PC-9 (cell line): ENCODE data around the gene DOK3. TPM values are rescaled to one million over a fixed set of nuclear protein-coding genes. Genes with fewer than 3 reads are reported as not detected.

Experiments used
- BruUV-seq: library from RNA; stranded (reverse); fragments of 400-500 nt; replicated peaks from 2 replicates; lab custom pipeline; 2021; lab: Mats Ljungman, UMichigan
- CTCF ChIA-PET: fragments of 300-600 bp; sonication (Branson Sonifier 250); formaldehyde crosslinking; loops from one replicate; lab custom pipeline; 2022; ENCODE audit warnings: antibody characterized with exemption; lab: Charles Lee
- POLR2A ChIA-PET: fragments of 300-600 bp; sonication (Branson Sonifier 250); formaldehyde crosslinking; loops from one replicate; lab custom pipeline; 2022; ENCODE audit warnings: antibody characterized with exemption; ENCODE audit not compliant: unreplicated experiment; lab: Charles Lee
- DNase-seq, 2 experiments: peaks; one replicate each; pipeline versions ENCODE4 v3.0.0 to v3.0.0-alpha.2; 2015 to 2022; ENCODE audit warnings: mixed read lengths in 1 of 2
- H2AFZ ChIP-seq: fragments of 200-600 bp; sonication (generic); 2 replicates; pipeline ENCODE4 v1.8.1; 2017; ENCODE audit warnings: antibody characterized with exemption
- H3F3A ChIP-seq: fragments of 200-600 bp; sonication (generic); 2 replicates; pipeline ENCODE4 v1.8.1; 2017; ENCODE audit warnings: antibody characterized with exemption, mild to moderate bottlenecking, low read depth; ENCODE audit not compliant: insufficient read depth
- H3K27ac ChIP-seq: fragments of 200-600 bp; sonication (generic); 2 replicates; pipeline ENCODE4 v1.6.1; 2016; ENCODE audit warnings: mixed run types
- H3K27me3 ChIP-seq: fragments of 200-600 bp; sonication (generic); 2 replicates; pipeline ENCODE4 v1.6.1; 2016; ENCODE audit warnings: low read depth, mixed run types; ENCODE audit not compliant: insufficient read depth
- H3K36me3 ChIP-seq: fragments of 200-600 bp; sonication (generic); 2 replicates; pipeline ENCODE4 v1.6.1; 2016; ENCODE audit warnings: low read depth, mixed run types
- H3K4me1 ChIP-seq: fragments of 200-600 bp; sonication (generic); replicated peaks from 2 replicates; pipeline ENCODE4 v1.6.1; 2016; ENCODE audit warnings: mixed run types; ENCODE audit not compliant: insufficient read depth
- H3K4me2 ChIP-seq: fragments of 200-600 bp; sonication (generic); 2 replicates; pipeline ENCODE4 v1.6.1; 2017; ENCODE audit warnings: mixed run types
- H3K4me3 ChIP-seq: fragments of 200-600 bp; sonication (generic); 2 replicates; pipeline ENCODE4 v1.6.1; 2016; ENCODE audit warnings: mixed run types
- H3K79me2 ChIP-seq: fragments of 200-600 bp; sonication (generic); 2 replicates; pipeline ENCODE4 v1.6.1; 2017; ENCODE audit warnings: low read depth, mixed run types
- H3K9me2 ChIP-seq: fragments of 200-600 bp; sonication (generic); 2 replicates; pipeline ENCODE4 v1.8.1; 2017; ENCODE audit warnings: mild to moderate bottlenecking; ENCODE audit not compliant: insufficient read depth
- H3K9me3 ChIP-seq: fragments of 200-600 bp; sonication (generic); 2 replicates; pipeline ENCODE4 v1.8.1; 2016; ENCODE audit warnings: low read depth; ENCODE audit not compliant: insufficient read depth
- H4K20me1 ChIP-seq: fragments of 200-600 bp; sonication (generic); 2 replicates; pipeline ENCODE4 v1.8.1; 2017; ENCODE audit not compliant: insufficient read depth
- EZH2 ChIP-seq: fragments of 200-600 bp; sonication (generic); IDR thresholded peaks from 2 replicates; pipeline ENCODE4 v1.8.0; 2017; ENCODE audit warnings: antibody characterized with exemption, low read depth
- intact Hi-C: fragments of 100-400 bp; cut with micrococcal nuclease; formaldehyde crosslinking; loops from one replicate; pipeline ENCODE4 v1.10.0; 2022; ENCODE audit not compliant: unreplicated experiment
- total RNA-seq: library from RNA; stranded (reverse); gene quantifications from 2 replicates; pipeline ENCODE4 v1.2.3, GENCODE V29; 2021
- TF ChIP-seq, protein P1 (sequence below): fragments of 200-600 bp; sonication (generic); conservative IDR thresholded peaks from 2 replicates; pipeline ENCODE4 v1.6.1; 2017; ENCODE audit warnings: mixed run types, antibody characterized with exemption, mild to moderate bottlenecking, moderate library complexity

Gene DOK3
- total RNA-seq, 1 experiment from 2014 or later, result 12.2 TPM

DNA sequence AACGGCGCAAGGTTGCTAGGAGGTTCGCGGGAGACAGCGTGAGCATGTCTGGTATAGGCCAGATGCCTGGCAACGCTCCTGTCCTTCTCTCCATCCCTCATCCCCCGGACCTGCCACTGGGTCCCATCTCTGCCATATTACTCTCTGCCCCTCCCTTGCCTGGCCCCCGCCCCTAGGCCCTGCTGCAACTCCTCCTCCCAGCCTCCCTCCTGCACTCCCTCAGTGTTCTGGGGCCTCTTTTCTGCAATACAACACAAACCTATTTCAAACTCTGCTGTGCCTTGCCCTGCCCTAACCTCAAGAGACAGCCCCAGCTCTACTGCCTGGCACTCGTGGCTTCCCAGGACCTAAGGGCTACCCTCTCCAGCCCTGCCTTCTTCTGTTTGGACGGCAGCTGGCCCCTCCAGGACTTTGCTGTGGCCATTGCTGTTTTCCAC lies 27.2 kb downstream of the DOK3 start:
- Histone ChIP-seq H3F3A (peaks cover 47% of the 10 kb centered on the region), H3K79me2 (no peaks in the 10 kb centered on the region), H3K4me3 (no peak overlapping the region), H3K27ac (no peak overlapping the region), H3K4me2 (no peak overlapping the region), H3K4me1 (no peaks in the 10 kb centered on the region), H4K20me1 (no peaks in the 10 kb centered on the region), H3K9me3 (no peaks in the 10 kb centered on the region), H2AFZ (no peak overlapping the region), H3K9me2 (no peaks in the 10 kb centered on the region), H3K27me3 (no peaks in the 10 kb centered on the region), H3K36me3 (no peaks in the 10 kb centered on the region)
- BruUV-seq, result no TSS peak
- ChIA-PET CTCF (no interaction called here), POLR2A (no interaction called here)
- intact Hi-C loops, result no loop called here
- TF ChIP-seq, protein P1, sequence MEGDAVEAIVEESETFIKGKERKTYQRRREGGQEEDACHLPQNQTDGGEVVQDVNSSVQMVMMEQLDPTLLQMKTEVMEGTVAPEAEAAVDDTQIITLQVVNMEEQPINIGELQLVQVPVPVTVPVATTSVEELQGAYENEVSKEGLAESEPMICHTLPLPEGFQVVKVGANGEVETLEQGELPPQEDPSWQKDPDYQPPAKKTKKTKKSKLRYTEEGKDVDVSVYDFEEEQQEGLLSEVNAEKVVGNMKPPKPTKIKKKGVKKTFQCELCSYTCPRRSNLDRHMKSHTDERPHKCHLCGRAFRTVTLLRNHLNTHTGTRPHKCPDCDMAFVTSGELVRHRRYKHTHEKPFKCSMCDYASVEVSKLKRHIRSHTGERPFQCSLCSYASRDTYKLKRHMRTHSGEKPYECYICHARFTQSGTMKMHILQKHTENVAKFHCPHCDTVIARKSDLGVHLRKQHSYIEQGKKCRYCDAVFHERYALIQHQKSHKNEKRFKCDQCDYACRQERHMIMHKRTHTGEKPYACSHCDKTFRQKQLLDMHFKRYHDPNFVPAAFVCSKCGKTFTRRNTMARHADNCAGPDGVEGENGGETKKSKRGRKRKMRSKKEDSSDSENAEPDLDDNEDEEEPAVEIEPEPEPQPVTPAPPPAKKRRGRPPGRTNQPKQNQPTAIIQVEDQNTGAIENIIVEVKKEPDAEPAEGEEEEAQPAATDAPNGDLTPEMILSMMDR, result no peak
- no peak for TF ChIP-seq EZH2
- peak in 1 of 2 experiments; percentile 19 for DNase-seq

DNA sequence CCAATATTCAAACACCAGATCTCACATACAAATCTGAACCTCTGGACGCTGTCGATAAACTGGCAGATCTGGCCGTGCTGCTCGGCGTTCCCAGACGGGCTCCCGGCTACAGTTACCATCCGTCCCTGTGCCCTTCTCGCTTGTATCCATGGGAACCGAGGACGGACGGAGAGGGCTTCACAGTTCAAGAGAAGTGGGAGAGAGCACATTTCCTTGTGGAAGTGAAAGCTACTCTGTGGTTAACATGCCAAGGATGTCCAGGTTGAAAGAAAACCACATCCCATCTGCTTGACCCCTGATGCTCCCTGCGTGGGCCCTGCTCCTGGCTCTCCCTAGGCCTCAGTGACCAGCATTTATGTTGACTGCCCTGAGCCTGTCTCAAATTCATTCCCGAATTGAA lies 29.9 kb downstream of the DOK3 start:
- H3K9me3 ChIP-seq, result no peaks in the 10 kb centered on the region
- intact Hi-C loops, result no loop called here
- peak in 1 of 2 experiments; percentile 24 for DNase-seq
- ChIA-PET CTCF (no interaction called here), POLR2A (interaction anchor here (0.6 kb wide), 2 partner anchors 13 to 37 kb away, joined by 3 to 8 read pairs; partner anchors contain the start of gene DDX41)
- no peaks in the 10 kb centered on the region for H3K9me2 ChIP-seq
- no peak overlapping the region for H3K27ac ChIP-seq
- H2AFZ ChIP-seq, result no peak overlapping the region
- no peaks in the 10 kb centered on the region for H3K36me3 ChIP-seq
- TF ChIP-seq, protein P1, result no peak
- no peak for TF ChIP-seq EZH2
- H3F3A ChIP-seq, result peaks cover 49% of the 10 kb centered on the region
- no peaks in the 10 kb centered on the region for H3K79me2 ChIP-seq
- H4K20me1 ChIP-seq, result no peaks in the 10 kb centered on the region
- H3K4me1 ChIP-seq, result no peaks in the 10 kb centered on the region
- H3K4me2 ChIP-seq, result no peak overlapping the region
- no TSS peak for BruUV-seq
- H3K4me3 ChIP-seq, result no peak overlapping the region
- no peaks in the 10 kb centered on the region for H3K27me3 ChIP-seq

DNA sequence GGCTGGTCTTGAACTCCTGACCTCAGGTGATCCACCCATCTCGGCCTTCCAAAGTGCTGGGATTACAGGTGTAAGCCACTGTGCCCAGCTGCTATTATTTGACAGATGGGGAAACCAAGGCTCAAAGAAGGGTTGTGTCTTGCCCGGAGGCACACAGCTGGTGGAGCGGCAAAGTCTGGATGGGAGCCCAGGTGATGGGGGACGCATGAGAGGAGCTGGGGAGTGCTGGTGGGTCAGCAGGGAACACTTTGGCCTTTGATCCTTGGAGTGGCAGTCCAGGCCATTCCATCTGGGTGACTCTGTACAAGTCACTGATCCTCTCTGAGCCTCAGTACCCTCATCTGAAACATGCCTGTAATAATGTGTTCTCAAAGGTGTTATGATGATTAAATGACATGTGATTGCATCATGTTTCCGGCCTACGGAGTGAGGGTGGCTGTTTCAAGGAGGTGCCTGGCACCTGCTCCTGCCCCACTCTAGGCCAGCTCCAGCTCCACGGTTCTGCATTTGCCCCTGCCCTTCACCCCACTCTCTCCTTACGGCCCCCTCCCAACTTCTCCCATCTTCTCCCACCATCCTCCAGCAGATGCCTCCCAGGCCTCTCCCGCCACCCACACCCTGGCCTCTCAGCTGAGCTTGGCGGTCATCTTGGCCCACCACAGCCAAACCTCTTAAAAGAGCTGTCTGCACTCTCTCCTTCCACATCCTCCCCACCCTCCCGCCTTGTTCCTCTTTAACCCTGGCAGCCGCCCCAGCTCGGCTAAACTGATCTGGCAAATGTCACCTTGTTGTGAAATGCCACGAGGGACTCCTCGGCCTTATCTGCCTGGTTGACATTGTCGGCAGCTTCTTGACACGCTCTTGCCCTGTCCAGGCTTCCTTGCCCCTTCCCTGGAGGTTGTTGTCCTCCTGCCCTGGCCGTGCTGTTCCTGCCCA lies 30.6 kb downstream of the DOK3 start:
- no TSS peak for BruUV-seq
- no peaks in the 10 kb centered on the region for H3K9me2 ChIP-seq

More for the DNA sequence above, 30.6 kb downstream of the DOK3 start:
- Histone ChIP-seq H3K79me2 (no peaks in the 10 kb centered on the region), H3K36me3 (no peaks in the 10 kb centered on the region), H4K20me1 (no peaks in the 10 kb centered on the region), H3K4me1 (no peaks in the 10 kb centered on the region), H3K4me2 (no peak overlapping the region), H3F3A (peaks cover 57% of the 10 kb centered on the region), H3K9me3 (no peaks in the 10 kb centered on the region), H3K27ac (no peak overlapping the region), H2AFZ (no peak overlapping the region), H3K27me3 (no peaks in the 10 kb centered on the region), H3K4me3 (no peak overlapping the region)
- intact Hi-C loops, result no loop called here
- TF ChIP-seq EZH2, result no peak
- TF ChIP-seq, protein P1, result no peak
- ChIA-PET POLR2A (interaction anchor here (0.6 kb wide), 3 partner anchors 13 to 38 kb away, joined by 3 to 8 read pairs (median 3); partner anchors contain the start of gene DDX41), CTCF (interaction anchor here (1.0 kb wide), 1 partner anchor 23 kb away, joined by 4 read pairs; no protein-coding TSS in a partner anchor)
- no peak for DNase-seq
